ENCODE results near the gene FBXW8.

FBXW8 gene

GRCh38 chr12:116884871-116885270 is 25.9 kb upstream of the FBXW8 start:
- no peak for TF ChIP-seq EZH2 (optimal IDR thresholded peaks at IDR 0.05; ENCODE audit: low read depth, low read length)
- TF ChIP-seq CTCF (IDR thresholded peaks at IDR 0.05; ENCODE audit: low read length), result no peak
- no peak for TF ChIP-seq EZH2phosphoT487 (IDR thresholded peaks at IDR 0.05; ENCODE audit: low read length)
- no peaks in the 10 kb centered on the region for H4K20me1 ChIP-seq (ENCODE audit: insufficient read depth, low read length)
- DNase-seq, result no peak
- no peak overlapping the region for H3K4me2 ChIP-seq (ENCODE audit: low read depth, low read length)
- H3K9me2 ChIP-seq (replicated peaks; ENCODE audit: insufficient read depth, low read length), result no peaks in the 10 kb centered on the region
- no peaks in the 10 kb centered on the region for H3K79me2 ChIP-seq (ENCODE audit: low read length)
- no peak overlapping the region for H3K27ac ChIP-seq (ENCODE audit: low read length)
- no peaks in the 10 kb centered on the region for H3K9me3 ChIP-seq (replicated peaks; ENCODE audit: insufficient read depth, low read length)
- H3K36me3 ChIP-seq (replicated peaks; ENCODE audit: insufficient read depth, low read length), result no peaks in the 10 kb centered on the region
- no peak overlapping the region for H3K9ac ChIP-seq (ENCODE audit: low read length)
- H2AFZ ChIP-seq (ENCODE audit: low read length), result no peak overlapping the region
- H3F3A ChIP-seq (ENCODE audit: insufficient read depth, low read length), result no peaks in the 10 kb centered on the region
- peaks cover 10% of the 10 kb centered on the region for H3K27me3 ChIP-seq (replicated peaks; ENCODE audit: insufficient read depth, low read length)
- no peaks in the 10 kb centered on the region for H3K4me1 ChIP-seq (ENCODE audit: low read length)
- H3K4me3 ChIP-seq (ENCODE audit: low read length), result no peak overlapping the region

GRCh38 chr12:116885491-116885890 is 25.3 kb upstream of the FBXW8 start:
- no peaks in the 10 kb centered on the region for H3K9me2 ChIP-seq (replicated peaks; ENCODE audit: insufficient read depth, low read length)
- H3K4me2 ChIP-seq (ENCODE audit: low read depth, low read length), result no peak overlapping the region
- H2AFZ ChIP-seq (ENCODE audit: low read length), result no peak overlapping the region
- H3F3A ChIP-seq (ENCODE audit: insufficient read depth, low read length), result no peaks in the 10 kb centered on the region
- peaks cover 5% of the 10 kb centered on the region; the same call in 1 of the 2 replicates for H3K27me3 ChIP-seq (replicated peaks; ENCODE audit: insufficient read depth, low read length)
- DNase-seq, result no peak
- H3K36me3 ChIP-seq (replicated peaks; ENCODE audit: insufficient read depth, low read length), result no peaks in the 10 kb centered on the region
- no peaks in the 10 kb centered on the region for H3K9me3 ChIP-seq (replicated peaks; ENCODE audit: insufficient read depth, low read length)
- H3K4me1 ChIP-seq (ENCODE audit: low read length), result no peaks in the 10 kb centered on the region
- no peak overlapping the region for H3K4me3 ChIP-seq (ENCODE audit: low read length)
- TF ChIP-seq EZH2 (optimal IDR thresholded peaks at IDR 0.05; ENCODE audit: low read depth, low read length), result no peak
- TF ChIP-seq EZH2phosphoT487 (IDR thresholded peaks at IDR 0.05; ENCODE audit: low read length), result no peak
- TF ChIP-seq CTCF (IDR thresholded peaks at IDR 0.05; ENCODE audit: low read length), result no peak
- H4K20me1 ChIP-seq (ENCODE audit: insufficient read depth, low read length), result no peaks in the 10 kb centered on the region
- no peak overlapping the region for H3K27ac ChIP-seq (ENCODE audit: low read length)
- H3K79me2 ChIP-seq (ENCODE audit: low read length), result no peaks in the 10 kb centered on the region
- H3K9ac ChIP-seq (ENCODE audit: low read length), result no peak overlapping the region

DNA sequence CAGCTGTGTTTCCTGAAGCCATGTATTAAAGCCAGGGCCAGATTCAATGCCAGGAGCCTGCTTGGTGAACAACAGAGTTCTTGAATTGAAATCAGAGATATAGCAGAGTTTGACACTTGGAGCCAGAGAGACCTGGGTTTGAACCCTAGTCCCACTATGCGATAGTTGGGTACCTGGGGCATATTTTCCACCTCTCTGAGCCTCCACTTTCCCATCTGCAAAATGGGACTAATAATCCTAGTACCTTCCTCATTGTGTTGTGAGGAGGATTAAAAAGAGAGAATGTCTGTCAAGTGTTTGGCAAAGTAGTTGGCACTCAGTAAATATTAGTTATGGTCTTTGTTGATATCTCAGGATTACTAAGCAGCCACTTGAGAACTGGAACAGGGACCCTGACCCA is 23.5 kb upstream of the FBXW8 start:
- H3K27me3 ChIP-seq (replicated peaks; ENCODE audit: insufficient read depth, low read length), result no peaks in the 10 kb centered on the region
- no peaks in the 10 kb centered on the region for H4K20me1 ChIP-seq (ENCODE audit: insufficient read depth, low read length)
- no peak overlapping the region for H2AFZ ChIP-seq (ENCODE audit: low read length)
- H3K4me3 ChIP-seq (ENCODE audit: low read length), result no peak overlapping the region
- no peak overlapping the region for H3K27ac ChIP-seq (ENCODE audit: low read length)
- no peak overlapping the region for H3K4me2 ChIP-seq (ENCODE audit: low read depth, low read length)
- H3K36me3 ChIP-seq (replicated peaks; ENCODE audit: insufficient read depth, low read length), result no peaks in the 10 kb centered on the region
- H3K9me3 ChIP-seq (replicated peaks; ENCODE audit: insufficient read depth, low read length), result no peaks in the 10 kb centered on the region
- TF ChIP-seq CTCF (IDR thresholded peaks at IDR 0.05; ENCODE audit: low read length) (no peak), EZH2 (optimal IDR thresholded peaks at IDR 0.05; ENCODE audit: low read depth, low read length) (no peak), EZH2phosphoT487 (IDR thresholded peaks at IDR 0.05; ENCODE audit: low read length) (no peak)
- no peaks in the 10 kb centered on the region for H3K9me2 ChIP-seq (replicated peaks; ENCODE audit: insufficient read depth, low read length)
- no peaks in the 10 kb centered on the region for H3F3A ChIP-seq (ENCODE audit: insufficient read depth, low read length)
- H3K9ac ChIP-seq (ENCODE audit: low read length), result no peak overlapping the region
- H3K79me2 ChIP-seq (ENCODE audit: low read length), result no peaks in the 10 kb centered on the region
- no peaks in the 10 kb centered on the region for H3K4me1 ChIP-seq (ENCODE audit: low read length)
- DNase-seq, result no peak

All from MM.1S (cell line).